IPS-NIHi7 (cell line): ENCODE results near the gene CPLX1.

Experiments used
- DNase-seq: peaks from one replicate; pipeline ENCODE4 v3.0.0; 2012; ENCODE audit warnings: mixed read lengths; ENCODE audit errors: extremely low spot score

Gene CPLX1

GRCh38 chr4:832536-832935 is 6.6 kb upstream of the CPLX1 start:
- DNase-seq: no peak

DNA sequence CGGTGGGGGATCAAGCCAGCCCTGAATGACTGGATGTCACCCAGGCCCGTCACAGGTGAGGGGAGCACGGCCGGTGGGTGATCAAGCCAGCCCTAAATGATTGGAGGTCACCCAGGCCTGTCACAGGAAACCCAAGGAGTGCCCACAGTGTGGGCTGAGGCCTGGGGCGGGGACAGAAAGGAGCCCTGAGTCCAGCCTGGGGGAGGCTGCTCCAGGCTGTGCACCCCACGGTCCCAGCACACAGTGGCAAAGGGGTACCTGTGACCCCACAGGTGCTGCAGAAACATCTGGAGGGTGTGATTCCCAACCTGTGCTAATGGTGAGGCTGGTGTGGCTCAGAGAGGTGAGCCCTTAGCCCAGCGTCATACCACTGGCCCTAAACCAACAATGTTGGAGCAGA is 6.2 kb upstream of the CPLX1 start:
- DNase-seq: no peak

DNA sequence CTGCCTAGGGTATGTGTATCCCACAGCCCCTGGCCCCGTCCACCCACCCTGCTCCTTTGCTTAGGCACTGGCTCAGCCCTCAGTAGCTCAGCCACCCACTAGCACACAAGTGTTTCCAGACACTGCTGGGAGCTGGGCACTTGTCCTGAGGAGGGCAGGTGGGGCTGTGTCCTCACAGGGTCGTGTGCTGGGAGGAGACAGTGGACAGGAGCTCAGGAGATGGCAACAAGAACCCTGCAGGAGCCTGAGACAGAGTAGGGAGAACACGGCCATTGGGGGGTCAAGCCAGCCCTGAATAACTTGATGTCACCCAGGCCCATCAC is 5.5 kb upstream of the CPLX1 start:
- DNase-seq: no peak

DNA sequence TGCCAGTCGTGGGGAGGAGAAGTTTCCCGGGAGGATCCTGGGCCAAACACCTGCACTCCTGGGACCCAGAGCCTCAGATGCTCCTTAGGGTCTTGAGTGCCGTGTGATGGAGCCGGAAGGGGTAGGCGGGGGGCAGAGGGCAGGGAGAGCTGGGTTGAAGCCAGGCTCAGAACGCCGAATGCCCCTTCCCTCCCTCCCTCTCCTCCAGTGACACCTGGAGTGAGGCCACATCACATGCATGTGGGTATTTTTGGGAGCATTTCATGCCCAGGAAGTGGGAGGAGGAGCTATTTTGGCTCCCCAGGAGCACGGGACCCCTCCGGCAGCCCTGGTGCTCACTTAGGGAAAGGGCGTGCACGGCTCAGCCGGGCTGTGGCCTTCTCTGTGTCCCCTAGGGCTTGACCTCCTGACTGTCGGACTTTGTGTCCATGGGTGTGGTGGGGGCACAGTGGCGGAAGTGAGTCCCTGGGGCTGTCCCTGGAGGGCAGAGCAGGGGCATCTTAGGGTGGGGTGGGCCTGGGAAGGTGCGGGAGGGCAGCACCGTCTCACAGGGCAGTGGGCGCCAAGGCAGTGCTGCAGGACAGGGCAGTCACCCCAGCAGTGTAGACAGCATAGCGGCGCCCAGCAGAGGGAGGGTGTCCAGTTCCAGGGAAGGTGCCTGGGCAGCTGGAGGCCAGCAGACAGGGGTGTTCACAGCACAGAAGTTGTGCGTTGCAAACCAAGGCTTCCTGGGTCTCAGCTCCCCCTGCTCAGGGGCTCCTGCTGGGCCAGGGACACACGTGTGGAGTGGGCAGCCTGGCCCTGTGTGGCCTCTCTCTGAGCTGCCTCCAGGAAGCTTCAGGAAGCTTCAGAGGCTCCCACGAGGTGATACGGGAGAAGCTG is 4.9 kb upstream of the CPLX1 start:
- no peak for DNase-seq

GRCh38 chr4:829761-830600 is 4.1 kb upstream of the CPLX1 start:
- no peak for DNase-seq

DNA sequence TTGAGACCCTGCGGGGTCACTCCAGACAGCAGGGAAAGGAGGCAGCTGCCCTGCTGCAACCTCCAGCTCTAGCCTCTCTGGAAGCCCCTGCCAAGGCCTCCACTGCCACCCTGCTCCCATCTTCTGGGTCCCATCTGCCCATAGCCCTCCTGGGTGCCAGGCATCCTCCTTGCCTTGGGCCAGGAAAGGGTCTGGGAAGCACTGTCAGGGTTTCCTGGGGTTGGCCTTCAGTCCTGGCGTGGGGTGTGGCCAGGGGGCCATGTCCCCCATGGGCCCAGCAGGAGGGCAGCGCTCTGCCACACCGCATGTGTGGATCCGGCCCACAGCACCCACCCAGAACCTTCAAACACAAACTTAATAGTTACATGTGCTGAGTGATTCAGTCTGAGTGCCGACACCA is 3.4 kb upstream of the CPLX1 start:
- DNase-seq: no peak

DNA sequence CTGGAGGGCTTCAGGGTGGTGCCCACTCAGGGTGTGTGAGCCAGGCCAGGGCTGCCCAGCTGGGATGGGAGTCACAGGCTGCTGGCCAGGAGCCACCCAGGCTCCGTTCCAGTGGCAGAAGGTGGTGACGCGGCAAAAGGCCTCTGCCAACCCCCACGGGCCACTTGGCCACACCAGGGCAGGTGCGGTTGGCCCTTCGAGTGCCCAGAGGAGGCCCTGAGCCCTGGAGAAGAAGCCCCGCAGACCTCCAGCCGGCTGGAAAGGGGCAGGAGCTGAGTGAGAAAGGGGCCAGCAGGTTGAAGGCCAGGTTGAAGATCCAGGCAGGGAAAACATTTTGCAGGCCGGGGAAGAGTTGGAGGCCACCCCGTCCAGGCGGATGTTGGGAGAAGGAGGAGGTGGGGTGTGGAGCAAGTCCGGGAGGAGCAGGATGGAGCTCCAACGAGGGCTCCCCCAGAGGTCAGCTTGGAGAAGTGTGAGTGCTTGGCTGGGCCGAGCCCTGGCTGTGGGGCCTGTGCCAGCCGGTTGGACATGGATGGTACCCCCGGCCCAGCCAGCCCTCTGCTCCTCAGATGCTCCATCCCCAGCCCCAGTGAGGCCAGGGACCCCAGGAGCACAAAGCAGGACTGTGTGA is 2.8 kb upstream of the CPLX1 start:
- DNase-seq: peak; percentile 66

DNA sequence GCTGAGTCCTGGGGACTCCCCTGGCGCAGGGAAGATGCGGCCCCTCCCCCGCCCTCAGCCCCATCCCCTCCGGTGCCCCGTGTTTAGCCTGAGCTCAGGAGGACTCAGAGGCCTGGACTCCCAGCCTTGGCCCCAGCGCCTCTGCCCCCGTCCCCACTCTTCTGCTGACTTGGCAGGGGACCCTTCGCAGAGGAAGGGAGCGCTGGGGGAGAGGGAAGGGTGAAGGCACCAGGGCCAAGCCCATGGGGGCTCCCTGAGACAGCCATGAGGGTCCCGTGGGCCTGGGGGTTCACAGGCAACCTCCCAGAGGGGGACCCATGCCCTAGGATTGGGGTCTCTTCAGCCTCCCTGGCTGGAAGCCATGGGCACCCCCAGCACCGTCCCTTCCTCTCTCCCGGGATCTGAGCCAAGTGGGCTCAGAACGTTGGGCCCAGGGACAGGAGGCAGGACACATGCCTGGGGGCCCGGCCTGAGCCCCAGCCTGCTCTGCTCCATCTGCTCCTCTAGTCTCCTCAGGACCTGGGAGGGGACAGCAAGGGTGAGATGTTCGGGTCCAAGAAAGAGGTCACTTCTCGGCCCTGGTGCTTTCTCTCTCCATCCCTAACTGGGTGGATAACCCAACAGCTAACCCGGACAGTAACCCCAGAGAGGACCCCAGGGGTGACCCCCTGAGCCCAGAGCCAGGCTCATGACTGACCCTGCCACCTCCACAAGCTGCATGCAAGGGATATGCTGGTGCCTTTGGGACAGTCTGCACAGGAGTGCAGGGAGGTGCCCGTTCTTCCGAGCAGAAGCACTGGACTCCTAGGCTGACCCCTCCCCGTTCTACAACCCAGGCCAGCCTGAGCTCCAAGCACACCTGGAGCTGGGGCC is 1.5 kb upstream of the CPLX1 start:
- DNase-seq: peak; percentile 61

- peak; percentile 77 for DNase-seq
Measured at GRCh38 chr4:826508-827208, 729 bp upstream of the CPLX1 start.

DNA sequence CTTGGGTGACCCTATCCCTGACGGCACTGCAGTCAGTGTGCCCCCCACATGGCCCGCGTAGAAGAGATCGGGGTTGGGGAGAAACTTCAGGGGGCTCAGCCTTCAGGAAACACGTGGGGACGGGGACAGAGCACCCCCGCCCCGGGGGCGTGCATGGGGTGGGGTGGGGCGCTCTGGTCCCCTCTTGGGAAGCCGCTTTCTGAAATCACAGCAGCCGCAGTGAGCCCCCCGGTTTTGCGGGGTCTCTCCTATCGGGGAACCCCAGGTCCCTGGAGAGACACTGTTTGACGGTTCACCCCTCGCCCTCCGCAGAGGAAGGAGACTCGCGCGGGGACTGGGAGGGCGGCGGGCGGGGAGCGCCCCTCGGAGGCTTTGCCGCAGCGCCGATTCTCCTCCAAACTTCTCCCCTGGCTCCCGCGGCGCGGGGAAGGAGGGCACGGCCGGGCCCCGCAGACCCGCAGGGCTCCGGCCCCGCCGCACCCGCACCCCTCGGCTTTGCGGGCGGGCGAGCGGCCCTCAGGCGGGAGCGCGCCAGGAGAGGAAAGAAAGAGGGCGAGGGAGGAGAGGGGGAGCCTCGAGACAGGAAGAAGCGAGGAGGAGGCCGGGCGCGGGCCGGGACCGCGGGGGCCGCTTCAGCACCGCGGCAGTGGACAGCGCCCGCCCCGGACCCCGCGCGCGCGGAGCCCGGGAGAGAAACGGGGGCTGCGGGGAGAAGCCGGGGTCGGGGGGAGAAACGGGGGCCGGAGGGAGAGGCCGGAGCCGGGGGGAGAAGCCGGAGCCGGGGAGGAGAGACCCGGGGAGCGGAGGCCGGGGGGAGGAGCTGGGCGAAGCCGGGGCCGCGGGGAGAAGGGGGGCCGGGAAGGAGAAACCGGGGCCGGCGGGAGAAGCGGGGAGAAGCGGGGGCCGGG is 612 bp downstream of the CPLX1 start:
- peak; percentile 84 for DNase-seq

DNA sequence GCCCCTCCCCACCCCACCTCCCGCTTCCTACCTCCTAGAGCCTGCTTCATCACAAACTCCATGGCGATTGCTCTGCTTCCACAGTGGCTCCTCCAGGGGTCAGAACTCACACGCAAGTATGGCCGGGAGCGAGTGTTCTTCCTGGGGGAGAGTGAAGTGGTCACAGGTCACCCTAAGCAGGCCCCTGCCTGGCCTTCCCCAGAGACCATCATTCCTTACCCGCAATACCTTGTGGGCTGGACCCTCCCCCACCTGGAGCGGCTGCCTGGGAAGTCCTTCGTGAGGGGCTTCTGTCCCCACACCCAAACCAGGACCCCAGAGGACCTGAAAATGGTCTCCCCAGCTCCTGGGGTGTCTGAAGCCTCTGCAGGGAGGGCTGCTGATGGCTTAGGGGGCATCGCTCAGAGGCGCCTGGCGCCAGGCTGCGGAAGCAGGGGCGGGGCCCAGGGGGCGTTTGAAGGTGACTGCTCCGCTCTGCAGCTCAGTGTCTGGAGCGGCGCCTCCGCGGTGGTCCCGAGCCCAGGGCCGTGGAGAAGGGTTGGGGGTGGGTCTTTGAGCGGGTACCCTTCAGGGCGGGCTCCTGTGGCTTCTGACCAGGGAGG is 1.4 kb downstream of the CPLX1 start:
- no peak for DNase-seq

DNA sequence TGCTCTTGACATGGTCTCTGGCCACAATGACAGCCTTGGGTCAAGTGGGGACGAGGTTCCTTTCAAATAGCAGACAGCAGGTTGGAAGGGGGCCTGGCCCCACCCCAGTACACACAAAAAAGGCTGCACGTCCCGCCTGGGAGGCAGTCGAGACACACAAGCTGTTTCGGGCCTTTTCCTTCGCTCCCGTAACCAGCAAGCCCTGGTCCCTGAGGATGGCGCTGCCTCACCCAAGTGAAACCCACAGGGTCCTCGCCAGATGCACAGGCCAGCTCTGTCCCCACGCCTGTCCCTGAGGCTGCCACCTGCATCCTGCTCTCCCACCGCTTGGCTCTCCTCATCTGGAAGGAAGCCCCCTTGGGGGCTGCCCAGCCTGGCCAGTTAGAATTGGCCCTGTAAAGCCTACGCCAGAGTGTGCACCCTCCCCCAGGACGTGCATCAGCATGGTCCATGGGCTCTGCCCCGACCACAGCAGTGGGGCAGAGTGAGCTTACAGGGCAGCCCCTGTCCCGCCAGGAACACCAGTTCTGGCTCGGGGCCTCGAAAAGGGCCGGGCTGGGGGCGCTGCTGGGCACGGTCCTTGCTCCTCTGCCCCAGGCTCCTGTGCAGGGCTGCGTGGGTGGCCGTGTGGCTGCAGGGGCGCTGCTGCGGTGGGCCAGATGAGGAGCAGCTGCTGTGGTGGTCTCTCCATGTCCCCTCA is 2.0 kb downstream of the CPLX1 start:
- no peak for DNase-seq

DNA sequence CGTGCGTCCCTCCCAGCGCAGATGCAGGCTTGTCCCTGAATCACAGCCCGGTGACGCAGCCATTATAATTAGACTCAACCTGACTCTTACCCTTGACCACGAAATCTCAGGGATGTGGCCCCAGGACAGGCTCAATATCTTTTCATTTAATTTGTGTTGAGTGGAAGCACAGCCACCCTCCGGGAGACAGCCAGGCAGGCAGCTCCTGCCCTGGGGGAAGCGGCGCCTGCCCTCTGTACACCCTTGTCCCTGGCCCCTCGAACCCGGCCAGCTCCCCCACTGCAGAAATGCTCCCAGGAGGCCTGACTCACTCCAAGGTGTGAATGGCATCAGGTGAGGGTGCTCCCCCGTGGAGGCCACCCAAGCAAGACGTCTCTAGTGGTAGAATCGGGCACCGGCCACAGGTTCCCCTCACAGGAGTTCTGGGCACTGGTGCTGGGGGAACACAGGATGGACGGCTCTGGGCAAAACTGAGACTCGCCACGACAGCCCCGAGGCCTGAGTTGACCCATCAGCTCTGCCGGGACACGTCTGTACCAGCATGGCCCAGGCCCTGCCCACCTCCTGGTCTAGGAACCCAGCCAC is 2.7 kb downstream of the CPLX1 start:
- DNase-seq: no peak

- no peak for DNase-seq
Measured at GRCh38 chr4:822361-823175, 3.4 kb downstream of the CPLX1 start.

GRCh38 chr4:821631-822030 is 4.3 kb downstream of the CPLX1 start:
- DNase-seq: no peak

- DNase-seq: no peak
Measured at GRCh38 chr4:821181-821591, 4.7 kb downstream of the CPLX1 start.
